ENCODE results near the gene ANGPT4.

- TF ChIP-seq CTCF (IDR thresholded peaks at IDR 0.05 in 2 of 3, conservative IDR thresholded peaks at IDR 0.05 in 1 of 3; ENCODE audit: insufficient read depth in 2 of 3, low read depth in 1 of 3, low read length in 3 of 3) (no peak), GABPB2 (CRISPR knock-in tag; conservative IDR thresholded peaks at IDR 0.05) (no peak), ESRRA (IDR thresholded peaks at IDR 0.05; ENCODE audit: borderline replicate concordance, low read depth) (no peak), RAD21 (CRISPR knock-in tag; conservative IDR thresholded peaks at IDR 0.05 in 1 of 2, IDR thresholded peaks at IDR 0.05 in 1 of 2) (no peak), NFATC3 (IDR thresholded peaks at IDR 0.05) (no peak), SREBF2 (CRISPR knock-in tag; IDR thresholded peaks at IDR 0.05) (no peak), MTA3 (IDR thresholded peaks at IDR 0.05; ENCODE audit: borderline replicate concordance) (no peak), NUFIP1 (IDR thresholded peaks at IDR 0.05; ENCODE audit: partially characterized antibody) (no peak), EZH2 (IDR thresholded peaks at IDR 0.05; ENCODE audit: borderline replicate concordance, low read depth, low read length) (no peak), GTF3C2 (IDR thresholded peaks at IDR 0.05; ENCODE audit: borderline replicate concordance, extremely low read depth, insufficient read length) (no peak)
Measured at GRCh38 chr20:944148-944547, 28.0 kb upstream of the ANGPT4 start.

All from K562 (cell line).